ENCODE data around the gene TSR3.

Gene TSR3

DNA sequence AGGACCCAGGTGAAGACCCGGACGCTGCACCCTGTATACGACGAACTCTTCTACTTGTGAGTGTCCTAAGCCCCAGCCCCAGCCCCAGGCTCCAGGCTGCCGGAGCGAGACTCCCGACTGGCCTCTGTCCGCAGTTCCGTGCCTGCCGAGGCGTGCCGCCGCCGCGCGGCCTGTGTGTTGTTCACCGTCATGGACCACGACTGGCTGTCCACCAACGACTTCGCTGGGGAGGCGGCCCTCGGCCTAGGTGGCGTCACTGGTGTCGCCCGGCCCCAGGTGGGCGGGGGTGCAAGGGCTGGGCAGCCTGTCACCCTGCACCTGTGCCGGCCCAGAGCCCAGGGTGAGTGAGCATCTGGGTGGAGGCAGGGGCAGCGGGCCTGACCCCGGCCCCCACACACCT is 3.7 kb downstream of the TSR3 start:
- H3K27me3 Mint-ChIP-seq (ENCODE audit: low read depth, poor library complexity), result peaks cover 21% of the 10 kb centered on the region
- no peaks in the 10 kb centered on the region for H3K9me3 Mint-ChIP-seq
- TF ChIP-seq, protein P1, sequence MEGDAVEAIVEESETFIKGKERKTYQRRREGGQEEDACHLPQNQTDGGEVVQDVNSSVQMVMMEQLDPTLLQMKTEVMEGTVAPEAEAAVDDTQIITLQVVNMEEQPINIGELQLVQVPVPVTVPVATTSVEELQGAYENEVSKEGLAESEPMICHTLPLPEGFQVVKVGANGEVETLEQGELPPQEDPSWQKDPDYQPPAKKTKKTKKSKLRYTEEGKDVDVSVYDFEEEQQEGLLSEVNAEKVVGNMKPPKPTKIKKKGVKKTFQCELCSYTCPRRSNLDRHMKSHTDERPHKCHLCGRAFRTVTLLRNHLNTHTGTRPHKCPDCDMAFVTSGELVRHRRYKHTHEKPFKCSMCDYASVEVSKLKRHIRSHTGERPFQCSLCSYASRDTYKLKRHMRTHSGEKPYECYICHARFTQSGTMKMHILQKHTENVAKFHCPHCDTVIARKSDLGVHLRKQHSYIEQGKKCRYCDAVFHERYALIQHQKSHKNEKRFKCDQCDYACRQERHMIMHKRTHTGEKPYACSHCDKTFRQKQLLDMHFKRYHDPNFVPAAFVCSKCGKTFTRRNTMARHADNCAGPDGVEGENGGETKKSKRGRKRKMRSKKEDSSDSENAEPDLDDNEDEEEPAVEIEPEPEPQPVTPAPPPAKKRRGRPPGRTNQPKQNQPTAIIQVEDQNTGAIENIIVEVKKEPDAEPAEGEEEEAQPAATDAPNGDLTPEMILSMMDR (IDR thresholded peaks at IDR 0.05), result no peak
- H3K27ac Mint-ChIP-seq, result no peak overlapping the region
- peaks cover 18% of the 10 kb centered on the region for H3K4me1 Mint-ChIP-seq
- H3K4me3 Mint-ChIP-seq, result no peak overlapping the region
- H3K36me3 Mint-ChIP-seq (ENCODE audit: low read depth), result no peaks in the 10 kb centered on the region
- DNase-seq, result no peak

DNA sequence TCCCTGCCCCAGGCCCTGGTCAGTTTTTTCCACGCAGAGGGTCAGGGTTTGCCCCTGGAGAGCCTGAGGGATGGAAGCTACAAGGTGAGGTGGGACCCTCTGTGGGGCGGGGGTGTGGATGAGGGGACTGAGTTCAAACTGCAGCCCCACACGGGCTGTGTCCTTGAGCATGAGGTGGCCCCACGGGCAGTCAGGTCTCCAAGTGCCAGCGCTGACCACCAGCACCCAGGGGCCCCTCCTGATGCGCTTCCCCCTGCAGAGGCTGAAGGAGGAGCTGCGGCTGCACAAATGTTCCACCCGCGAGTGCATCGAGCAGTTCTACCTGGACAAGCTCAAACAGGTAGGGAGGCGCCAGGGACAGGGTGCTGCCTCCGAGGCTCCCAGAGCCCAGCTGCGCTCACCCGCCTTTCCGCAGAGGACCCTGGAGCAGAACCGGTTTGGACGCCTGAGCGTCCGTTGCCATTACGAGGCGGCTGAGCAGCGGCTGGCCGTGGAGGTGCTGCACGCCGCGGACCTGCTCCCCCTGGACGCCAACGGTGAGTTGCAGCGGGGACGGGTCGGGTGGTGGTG is 4.3 kb downstream of the TSR3 start:
- Mint-ChIP-seq H3K4me3 (no peak overlapping the region), H3K27ac (no peak overlapping the region), H3K27me3 (ENCODE audit: low read depth, poor library complexity) (peaks cover 20% of the 10 kb centered on the region), H3K36me3 (ENCODE audit: low read depth) (no peaks in the 10 kb centered on the region), H3K4me1 (peaks cover 15% of the 10 kb centered on the region), H3K9me3 (no peaks in the 10 kb centered on the region)
- DNase-seq, result no peak
- TF ChIP-seq, protein P1 (IDR thresholded peaks at IDR 0.05), result no peak

DNA sequence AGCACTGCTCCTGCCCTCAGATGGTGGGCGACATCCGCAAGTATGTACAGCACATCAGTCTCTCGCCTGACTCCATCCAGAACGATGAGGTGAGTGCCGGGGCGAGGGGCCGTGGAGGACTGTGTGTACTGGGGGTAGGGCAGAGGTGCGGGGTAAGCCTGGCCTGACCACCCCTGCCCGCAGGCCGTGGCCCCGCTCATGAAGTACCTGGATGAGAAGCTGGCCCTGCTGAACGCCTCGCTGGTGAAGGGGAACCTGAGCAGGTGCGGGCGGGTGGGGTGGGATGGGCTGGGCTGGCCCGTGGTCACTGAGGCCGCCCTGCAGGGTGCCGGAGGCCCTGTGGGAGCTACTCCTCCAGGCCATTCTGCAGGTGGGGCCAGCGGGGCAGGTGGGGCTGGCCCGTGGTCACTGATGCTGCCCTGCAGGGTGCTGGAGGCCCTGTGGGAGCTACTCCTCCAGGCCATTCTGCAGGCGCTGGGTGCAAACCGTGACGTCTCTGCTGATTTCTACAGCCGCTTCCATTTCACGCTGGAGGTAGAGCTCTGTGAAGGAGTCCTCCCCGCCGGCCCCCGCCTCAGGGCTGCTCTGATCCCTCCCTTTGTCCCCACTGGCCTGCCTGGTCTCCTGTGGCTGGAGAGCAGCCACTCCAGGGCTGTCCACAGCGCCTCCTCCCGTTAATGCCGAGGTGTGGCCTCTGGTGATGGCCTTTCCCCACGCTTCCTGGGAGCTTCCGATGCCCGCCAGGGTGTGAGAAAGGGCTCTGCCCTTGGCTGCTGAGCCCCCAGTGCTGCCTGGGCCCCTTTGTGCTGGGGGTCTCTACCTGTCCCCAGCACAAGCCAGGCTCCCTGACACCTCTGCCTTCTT is 5.0 kb downstream of the TSR3 start:
- Mint-ChIP-seq H3K9me3 (no peaks in the 10 kb centered on the region), H3K27ac (no peak overlapping the region), H3K4me1 (peaks cover 10% of the 10 kb centered on the region), H3K36me3 (ENCODE audit: low read depth) (no peaks in the 10 kb centered on the region), H3K4me3 (no peak overlapping the region), H3K27me3 (ENCODE audit: low read depth, poor library complexity) (peaks cover 24% of the 10 kb centered on the region)
- DNase-seq, result no peak
- TF ChIP-seq, protein P1 (IDR thresholded peaks at IDR 0.05), result no peak

DNA sequence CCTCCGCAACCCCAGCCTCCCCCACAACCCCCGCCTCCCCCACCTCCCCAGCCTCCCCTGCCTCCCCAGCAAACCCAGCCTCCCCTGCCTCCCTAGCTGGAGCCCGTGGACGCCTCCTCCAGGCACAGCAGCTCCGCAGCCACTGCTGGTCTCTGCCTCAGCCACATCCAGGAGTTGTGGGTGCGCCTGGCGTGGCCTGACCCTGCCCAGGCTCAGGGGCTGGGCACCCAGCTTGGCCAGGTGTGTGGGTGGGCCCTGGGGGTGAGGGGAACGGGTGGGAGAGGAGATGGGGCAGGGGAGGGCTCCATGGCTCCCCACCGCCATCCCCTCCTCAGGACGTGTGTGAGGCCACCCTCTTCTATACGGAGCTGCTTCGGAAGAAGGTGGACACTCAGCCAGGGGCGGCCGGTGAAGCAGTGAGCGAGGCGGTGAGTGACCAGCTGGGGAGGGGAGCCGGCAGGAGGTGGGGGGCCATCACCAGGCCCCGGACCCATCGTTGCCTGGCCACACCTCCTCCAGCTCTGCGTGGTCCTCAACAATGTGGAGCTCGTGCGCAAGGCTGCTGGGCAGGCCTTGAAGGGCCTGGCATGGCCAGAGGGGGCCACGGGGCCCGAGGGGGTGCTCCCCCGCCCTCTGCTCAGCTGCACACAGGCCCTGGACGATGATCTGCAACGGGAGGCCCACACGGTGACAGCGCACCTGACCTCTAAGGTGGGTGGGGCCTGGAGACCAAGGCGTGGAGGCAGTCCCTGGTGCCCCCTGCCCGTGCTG is 5.8 kb downstream of the TSR3 start:
- H3K4me3 Mint-ChIP-seq, result no peak overlapping the region
- no peaks in the 10 kb centered on the region for H3K9me3 Mint-ChIP-seq
- peaks cover 29% of the 10 kb centered on the region for H3K27me3 Mint-ChIP-seq (ENCODE audit: low read depth, poor library complexity)
- TF ChIP-seq, protein P1 (IDR thresholded peaks at IDR 0.05), result no peak
- H3K4me1 Mint-ChIP-seq, result peaks cover 10% of the 10 kb centered on the region
- H3K27ac Mint-ChIP-seq, result no peak overlapping the region
- DNase-seq, result no peak
- no peaks in the 10 kb centered on the region for H3K36me3 Mint-ChIP-seq (ENCODE audit: low read depth)

DNA sequence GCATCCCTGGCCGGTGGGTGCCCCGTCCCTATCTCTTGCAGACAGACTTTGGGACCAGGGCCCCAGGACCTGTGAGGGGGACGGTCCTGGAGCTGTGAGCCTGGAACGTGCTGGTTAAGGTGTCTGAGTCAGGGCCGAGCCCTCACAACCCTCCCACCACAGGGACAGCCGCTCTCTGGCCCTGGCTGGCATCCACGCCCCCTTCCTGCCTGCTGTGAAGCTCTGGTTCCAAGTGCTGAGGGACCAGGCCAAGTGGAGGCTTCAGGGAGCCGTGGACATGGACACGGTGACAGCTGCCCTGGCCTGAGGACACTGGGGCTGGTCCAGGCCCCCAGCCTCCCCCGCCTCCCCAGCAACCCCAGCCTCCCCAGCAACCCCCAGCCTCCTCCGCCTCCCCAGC is 6.6 kb downstream of the TSR3 start:
- Mint-ChIP-seq H3K4me1 (peaks cover 10% of the 10 kb centered on the region), H3K9me3 (no peaks in the 10 kb centered on the region), H3K36me3 (ENCODE audit: low read depth) (no peaks in the 10 kb centered on the region), H3K27me3 (ENCODE audit: low read depth, poor library complexity) (peaks cover 34% of the 10 kb centered on the region), H3K4me3 (no peak overlapping the region), H3K27ac (no peak overlapping the region)
- TF ChIP-seq, protein P1 (IDR thresholded peaks at IDR 0.05), result no peak
- DNase-seq, result no peak
